ENCODE results near the gene KRT39. TPM values are rescaled to one million over a fixed set of nuclear protein-coding genes. Genes with fewer than 3 reads are reported as not detected.

The KRT39 gene
- total and polyA plus RNA-seq, 10 of the 15 experiments (the other 5 are each of a cell fraction or from before 2014, with no cell fraction given), result not detected

DNA sequence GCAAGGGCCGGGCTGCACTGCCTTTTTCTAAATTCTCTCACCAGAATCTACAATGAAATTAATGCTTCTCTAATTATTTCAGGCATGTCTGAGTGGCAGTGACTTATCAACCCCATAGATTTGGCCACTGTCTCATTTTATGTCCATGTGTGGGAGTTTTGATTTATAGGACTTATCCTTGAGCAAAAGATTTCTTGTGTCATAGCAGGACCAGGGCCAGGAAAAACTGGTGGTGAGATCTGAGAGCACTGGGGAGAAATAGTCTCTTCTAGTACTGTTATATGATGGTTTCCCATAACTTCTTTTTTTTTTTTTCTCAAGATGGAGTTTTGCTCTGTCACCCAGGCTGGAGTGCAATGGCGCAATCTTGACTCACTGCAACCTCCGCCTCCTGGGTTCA lies 27.8 kb downstream of the KRT39 start (continued):
- TF ChIP-seq NR2F1 (conservative IDR thresholded peaks at IDR 0.05) (no peak), EGR1 (IDR thresholded peaks at IDR 0.05; ENCODE audit: borderline replicate concordance in 1 of 2, low read depth in 2 of 2, low read length in 2 of 2) (no peak), POLR2AphosphoS2 (IDR thresholded peaks at IDR 0.05; ENCODE audit: low read depth, low read length) (no peak)
- TF ChIP-seq, protein P1, sequence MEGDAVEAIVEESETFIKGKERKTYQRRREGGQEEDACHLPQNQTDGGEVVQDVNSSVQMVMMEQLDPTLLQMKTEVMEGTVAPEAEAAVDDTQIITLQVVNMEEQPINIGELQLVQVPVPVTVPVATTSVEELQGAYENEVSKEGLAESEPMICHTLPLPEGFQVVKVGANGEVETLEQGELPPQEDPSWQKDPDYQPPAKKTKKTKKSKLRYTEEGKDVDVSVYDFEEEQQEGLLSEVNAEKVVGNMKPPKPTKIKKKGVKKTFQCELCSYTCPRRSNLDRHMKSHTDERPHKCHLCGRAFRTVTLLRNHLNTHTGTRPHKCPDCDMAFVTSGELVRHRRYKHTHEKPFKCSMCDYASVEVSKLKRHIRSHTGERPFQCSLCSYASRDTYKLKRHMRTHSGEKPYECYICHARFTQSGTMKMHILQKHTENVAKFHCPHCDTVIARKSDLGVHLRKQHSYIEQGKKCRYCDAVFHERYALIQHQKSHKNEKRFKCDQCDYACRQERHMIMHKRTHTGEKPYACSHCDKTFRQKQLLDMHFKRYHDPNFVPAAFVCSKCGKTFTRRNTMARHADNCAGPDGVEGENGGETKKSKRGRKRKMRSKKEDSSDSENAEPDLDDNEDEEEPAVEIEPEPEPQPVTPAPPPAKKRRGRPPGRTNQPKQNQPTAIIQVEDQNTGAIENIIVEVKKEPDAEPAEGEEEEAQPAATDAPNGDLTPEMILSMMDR (IDR thresholded peaks at IDR 0.05 in 2 of 3, conservative IDR thresholded peaks at IDR 0.05 in 1 of 3; ENCODE audit: control insufficient read depth in 2 of 3, extremely low read depth in 1 of 3, insufficient read depth in 1 of 3, low read depth in 3 of 3, low read length in 3 of 3), result no peak

DNA sequence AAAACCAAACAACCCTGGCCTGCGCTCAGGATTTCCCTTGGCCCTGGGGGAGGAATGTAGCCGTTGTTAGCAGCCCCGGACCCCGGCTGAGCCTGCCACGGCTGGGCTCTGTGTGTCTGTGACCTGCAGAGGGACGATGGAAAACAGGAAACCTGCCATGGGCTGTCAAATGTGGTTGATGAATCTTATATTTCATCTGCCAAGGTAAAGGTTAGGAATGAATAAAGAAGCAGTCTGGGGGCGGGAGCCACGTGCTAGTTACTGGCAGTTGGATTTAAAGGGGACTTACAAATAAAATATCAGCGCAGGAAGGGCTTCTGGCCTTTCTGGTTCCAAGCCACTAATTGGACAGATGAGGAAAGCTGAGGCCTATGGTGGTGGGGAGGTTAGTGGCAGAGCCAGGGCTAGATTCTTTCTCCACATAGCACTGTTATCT lies 29.3 kb downstream of the KRT39 start, which contains the start of gene KRT23:
TSS of gene KRT23 (minus strand) at position 263 of the 436 bp plus-strand sequence. CDS start 1,043 bp downstream, outside the sequence.
- H4K20me1 ChIP-seq (ENCODE audit: control insufficient read depth, insufficient read depth), result no peaks in the 10 kb centered on the region
- POLR2A ChIA-PET, result no interaction called here

More for the DNA sequence above, 29.3 kb downstream of the KRT39 start, which contains the start of gene KRT23:
- TF ChIP-seq ZZZ3 (IDR thresholded peaks at IDR 0.05; ENCODE audit: control insufficient read depth, insufficient read length, low read depth), result no peak
- TF ChIP-seq, protein P2, sequence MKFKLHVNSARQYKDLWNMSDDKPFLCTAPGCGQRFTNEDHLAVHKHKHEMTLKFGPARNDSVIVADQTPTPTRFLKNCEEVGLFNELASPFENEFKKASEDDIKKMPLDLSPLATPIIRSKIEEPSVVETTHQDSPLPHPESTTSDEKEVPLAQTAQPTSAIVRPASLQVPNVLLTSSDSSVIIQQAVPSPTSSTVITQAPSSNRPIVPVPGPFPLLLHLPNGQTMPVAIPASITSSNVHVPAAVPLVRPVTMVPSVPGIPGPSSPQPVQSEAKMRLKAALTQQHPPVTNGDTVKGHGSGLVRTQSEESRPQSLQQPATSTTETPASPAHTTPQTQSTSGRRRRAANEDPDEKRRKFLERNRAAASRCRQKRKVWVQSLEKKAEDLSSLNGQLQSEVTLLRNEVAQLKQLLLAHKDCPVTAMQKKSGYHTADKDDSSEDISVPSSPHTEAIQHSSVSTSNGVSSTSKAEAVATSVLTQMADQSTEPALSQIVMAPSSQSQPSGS (IDR thresholded peaks at IDR 0.05; ENCODE audit: low read length), result no peak
- no peak for TF ChIP-seq MEF2A (IDR thresholded peaks at IDR 0.05; ENCODE audit: insufficient read depth, low read depth, low read length)
- TF ChIP-seq, protein P3, sequence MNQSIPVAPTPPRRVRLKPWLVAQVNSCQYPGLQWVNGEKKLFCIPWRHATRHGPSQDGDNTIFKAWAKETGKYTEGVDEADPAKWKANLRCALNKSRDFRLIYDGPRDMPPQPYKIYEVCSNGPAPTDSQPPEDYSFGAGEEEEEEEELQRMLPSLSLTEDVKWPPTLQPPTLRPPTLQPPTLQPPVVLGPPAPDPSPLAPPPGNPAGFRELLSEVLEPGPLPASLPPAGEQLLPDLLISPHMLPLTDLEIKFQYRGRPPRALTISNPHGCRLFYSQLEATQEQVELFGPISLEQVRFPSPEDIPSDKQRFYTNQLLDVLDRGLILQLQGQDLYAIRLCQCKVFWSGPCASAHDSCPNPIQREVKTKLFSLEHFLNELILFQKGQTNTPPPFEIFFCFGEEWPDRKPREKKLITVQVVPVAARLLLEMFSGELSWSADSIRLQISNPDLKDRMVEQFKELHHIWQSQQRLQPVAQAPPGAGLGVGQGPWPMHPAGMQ (IDR thresholded peaks at IDR 0.05; ENCODE audit: borderline replicate concordance), result no peak
- TF ChIP-seq RAD51 (IDR thresholded peaks at IDR 0.05), result no peak
- no peak for TF ChIP-seq PML (IDR thresholded peaks at IDR 0.05; ENCODE audit: low read length)
- TF ChIP-seq, protein P1 (IDR thresholded peaks at IDR 0.05 in 2 of 3, conservative IDR thresholded peaks at IDR 0.05 in 1 of 3; ENCODE audit: control insufficient read depth in 2 of 3, extremely low read depth in 1 of 3, insufficient read depth in 1 of 3, low read depth in 3 of 3, low read length in 3 of 3), result no peak
- no peak for TF ChIP-seq SP1 (IDR thresholded peaks at IDR 0.05; ENCODE audit: low read depth, low read length)
- H3K79me2 ChIP-seq (ENCODE audit: control insufficient read depth, insufficient read depth, low read length), result no peaks in the 10 kb centered on the region
- ATAC-seq (no peak), FAIRE-seq (no peak), DNase-seq (ENCODE audit: low read depth, low spot score) (no peak)
- H3K9me3 ChIP-seq (replicated peaks; ENCODE audit: control insufficient read depth, insufficient read depth, low read length), result no peaks in the 10 kb centered on the region
- no peak within 1 kb of the TSS for H3K4me3 ChIP-seq
- SMC1A ChIA-PET (ENCODE audit: uncharacterized antibody, unreplicated experiment), result no interaction called here
- RAD21 ChIA-PET (ENCODE audit: unreplicated experiment), result no interaction called here
- WGBS (ENCODE audit: insufficient coverage, insufficient replicate concordance, low lambda C conversion rate, missing lambda C conversion rate), result 33% methylated on average over 9 of the region's 9 CpGs
- H3K27ac ChIP-seq (ENCODE audit: control insufficient read depth, insufficient read depth), result no peak within 1 kb of the TSS
- in situ Hi-C loops (cut with MboI) (no loop called here), intact Hi-C loops (cut with micrococcal nuclease; ENCODE audit: unreplicated experiment) (no loop called here)
- H3K4me2 ChIP-seq (ENCODE audit: control insufficient read depth, insufficient read depth), result no peak within 1 kb of the TSS
- no peak within 1 kb of the TSS for H2AFZ ChIP-seq (ENCODE audit: control insufficient read depth, low read depth, low read length)
- no TSS peak for BruUV-seq (replicated peaks)
- H3K27me3 ChIP-seq (replicated peaks in 1 of 2; ENCODE audit: control insufficient read depth in 2 of 2, insufficient read depth in 2 of 2, low read length in 1 of 2), result no peaks in the 10 kb centered on the region; a peak in 1 of 4 replicates
- H3K9ac ChIP-seq (ENCODE audit: control insufficient read depth, insufficient read depth, low read length), result no peak within 1 kb of the TSS
- no peaks in the 10 kb centered on the region for H3K36me3 ChIP-seq (ENCODE audit: control insufficient read depth in 2 of 2, insufficient read depth in 2 of 2, low read length in 1 of 2)
- CTCF ChIA-PET, result no interaction called here
- no peaks in the 10 kb centered on the region for H3K4me1 ChIP-seq (ENCODE audit: control insufficient read depth, insufficient read depth, low read length)

Measured in GM12878 (cell line).